HL-60/S4 (cell line): ENCODE measurements around the gene GNLY.
"Not testable (repeated sequence)": the region's sequence is repeated elsewhere in the genome, so short reads cannot be mapped to it uniquely, and the experiment has no call there.

Experiments used
- in situ Hi-C: fragments of 300-500 bp; cut with MboI; formaldehyde crosslinking; loops from 2 replicates; pipeline ENCODE4 v1.14.3; 2022; ENCODE audit warnings: low sequenced_read_pairs

GNLY gene

GRCh38 chr2:85694052-85695025, at the start of gene GNLY:
Gene GNLY, plus strand, starts transcription at chr2:85694358. Its CDS starts 61 bp downstream, at chr2:85694419.
- in situ Hi-C loops: no loop called here

DNA sequence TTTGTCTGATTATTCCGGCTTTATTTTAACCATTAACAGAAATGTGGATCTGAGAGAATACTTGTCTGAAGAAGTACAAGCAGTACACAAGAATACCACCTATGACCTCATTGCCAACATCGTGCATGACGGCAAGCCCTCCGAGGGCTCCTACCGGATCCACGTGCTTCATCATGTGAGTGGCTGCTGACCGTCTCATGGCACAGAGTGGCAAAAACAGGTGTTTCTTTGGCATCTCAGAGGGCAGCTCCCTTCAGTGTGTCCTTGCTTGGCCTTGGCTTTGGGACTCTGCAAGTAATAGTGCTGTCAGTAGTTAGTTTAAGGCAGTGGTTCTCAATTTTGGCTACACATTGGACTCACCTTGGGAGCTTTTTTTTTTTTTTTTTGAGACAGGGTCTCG, 49.2 kb upstream of the GNLY start:
- in situ Hi-C loops: no loop called here

GRCh38 chr2:85646166-85646565, 48.0 kb upstream of the GNLY start:
- in situ Hi-C loops: no loop called here

DNA sequence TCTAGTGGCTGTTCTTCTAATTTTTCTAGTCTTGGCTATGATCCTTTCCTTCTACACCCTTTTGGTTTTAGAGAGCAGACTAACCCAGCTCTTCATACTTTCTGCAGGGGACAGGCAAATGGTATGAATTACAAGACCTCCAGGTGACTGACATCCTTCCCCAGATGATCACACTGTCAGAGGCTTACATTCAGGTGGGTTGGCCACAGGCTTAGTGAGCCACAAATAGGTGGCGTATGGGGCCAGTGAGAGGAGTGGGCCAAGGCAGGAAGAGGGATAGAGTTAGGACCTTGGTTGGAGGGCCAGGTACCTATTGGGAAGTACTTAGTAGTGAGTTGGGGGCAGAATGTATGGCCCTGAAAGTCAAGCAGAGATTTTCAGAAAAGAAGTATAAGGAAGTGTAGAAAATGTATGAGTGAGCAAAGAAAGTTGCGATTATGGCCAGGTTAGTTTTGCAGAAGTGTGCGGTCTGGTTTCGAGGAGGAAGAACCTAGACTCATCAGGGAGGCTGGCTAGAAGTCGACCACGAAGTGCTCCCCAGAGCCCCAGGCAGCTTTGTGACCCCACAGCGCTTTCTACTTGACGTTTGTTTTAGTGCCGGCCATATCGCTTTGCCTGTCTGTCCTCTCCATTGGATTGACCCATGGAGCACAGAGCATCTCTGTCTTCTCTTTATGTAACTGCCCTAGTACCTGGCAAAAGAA, 46.2 kb upstream of the GNLY start:
- in situ Hi-C loops: no loop called here

DNA sequence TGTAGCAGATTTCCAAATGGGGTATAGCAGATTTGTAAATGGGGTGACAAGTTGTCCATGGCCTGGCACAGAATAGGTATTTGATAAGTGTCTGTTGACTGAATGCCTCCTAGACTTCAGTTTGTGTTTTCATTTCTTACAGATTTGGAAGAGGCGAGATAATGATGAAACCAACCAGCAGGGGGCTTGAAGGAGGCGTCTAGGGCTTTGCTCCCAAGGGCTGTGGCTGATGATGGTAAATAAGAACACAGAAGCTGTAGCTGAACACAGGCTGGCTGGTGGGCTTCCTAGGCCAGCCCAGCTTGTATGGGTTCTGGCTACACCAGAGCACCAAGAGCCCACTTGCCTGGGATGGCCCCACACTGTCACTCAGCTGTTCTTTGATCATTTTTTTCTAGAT, 45.5 kb upstream of the GNLY start:
- in situ Hi-C loops: no loop called here

- in situ Hi-C loops: loop anchor here (10.0 kb wide), 1 partner anchor 165 kb away; no protein-coding TSS in a partner anchor
Measured at GRCh38 chr2:85649201-85650190, 44.7 kb upstream of the GNLY start.

DNA sequence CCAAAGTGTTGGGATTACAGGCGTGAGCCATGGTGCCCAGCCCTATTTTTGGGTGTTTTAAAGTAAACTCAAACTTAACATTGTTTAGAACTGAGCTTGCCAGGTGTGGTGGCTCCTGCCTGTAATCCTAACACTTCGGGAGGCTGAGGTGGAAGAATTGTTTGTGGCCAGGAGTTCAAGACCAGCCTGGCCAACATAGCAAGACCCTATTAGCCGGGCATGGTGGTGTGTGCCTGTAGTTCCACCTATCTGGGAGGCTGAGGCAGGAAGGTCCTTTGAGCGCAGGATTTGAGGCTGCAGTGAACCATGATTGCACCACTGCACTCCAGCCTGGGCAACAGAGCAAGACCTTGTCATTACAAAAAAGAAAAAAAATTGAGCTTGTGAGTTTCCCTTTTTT, 43.7 kb upstream of the GNLY start:
- in situ Hi-C loops: loop anchor here (10.0 kb wide), 1 partner anchor 164 kb away; no protein-coding TSS in a partner anchor

- in situ Hi-C loops: loop anchor here (10.0 kb wide), 1 partner anchor 164 kb away; no protein-coding TSS in a partner anchor
Measured at GRCh38 chr2:85651097-85651496, 43.1 kb upstream of the GNLY start.

GRCh38 chr2:85652056-85652455, 42.1 kb upstream of the GNLY start:
- in situ Hi-C loops: loop anchor here (10.0 kb wide), 1 partner anchor 163 kb away; no protein-coding TSS in a partner anchor

DNA sequence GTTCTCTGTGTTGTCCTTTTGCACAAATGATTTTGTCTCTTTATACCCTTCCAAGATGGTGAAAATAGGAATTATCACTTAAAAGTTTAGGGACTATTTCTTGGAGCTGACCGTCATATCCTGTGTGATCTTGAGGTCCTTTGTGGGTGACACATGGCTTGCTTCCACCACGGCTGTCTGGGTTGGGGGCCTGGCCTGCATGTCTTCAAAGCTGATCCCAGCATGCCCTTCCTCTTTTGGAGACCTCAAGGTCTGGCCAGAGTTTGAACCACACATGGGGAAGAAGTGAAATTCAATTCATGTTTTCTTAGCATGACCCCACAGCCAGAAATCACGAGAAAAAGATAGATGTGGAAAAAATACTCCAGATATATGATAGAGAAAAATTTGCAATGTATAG, 40.2 kb upstream of the GNLY start:
- in situ Hi-C loops: loop anchor here (10.0 kb wide), 1 partner anchor 161 kb away; no protein-coding TSS in a partner anchor

- in situ Hi-C loops: loop anchor here (10.0 kb wide), 1 partner anchor 159 kb away; no protein-coding TSS in a partner anchor
Measured at GRCh38 chr2:85655961-85656417, 38.2 kb upstream of the GNLY start.

GRCh38 chr2:85656468-85656867, 37.7 kb upstream of the GNLY start:
- in situ Hi-C loops: loop anchor here (10.0 kb wide), 1 partner anchor 158 kb away; no protein-coding TSS in a partner anchor

- in situ Hi-C loops: loop anchor here (10.0 kb wide), 1 partner anchor 157 kb away; no protein-coding TSS in a partner anchor
Measured at GRCh38 chr2:85657399-85657798, 36.8 kb upstream of the GNLY start.

- in situ Hi-C loops: loop anchor here (10.0 kb wide), 1 partner anchor 155 kb away; no protein-coding TSS in a partner anchor
Measured at GRCh38 chr2:85659324-85659981, 34.7 kb upstream of the GNLY start.

- in situ Hi-C loops: not testable (repeated sequence)
Measured at GRCh38 chr2:85660301-85660700, 33.9 kb upstream of the GNLY start.

DNA sequence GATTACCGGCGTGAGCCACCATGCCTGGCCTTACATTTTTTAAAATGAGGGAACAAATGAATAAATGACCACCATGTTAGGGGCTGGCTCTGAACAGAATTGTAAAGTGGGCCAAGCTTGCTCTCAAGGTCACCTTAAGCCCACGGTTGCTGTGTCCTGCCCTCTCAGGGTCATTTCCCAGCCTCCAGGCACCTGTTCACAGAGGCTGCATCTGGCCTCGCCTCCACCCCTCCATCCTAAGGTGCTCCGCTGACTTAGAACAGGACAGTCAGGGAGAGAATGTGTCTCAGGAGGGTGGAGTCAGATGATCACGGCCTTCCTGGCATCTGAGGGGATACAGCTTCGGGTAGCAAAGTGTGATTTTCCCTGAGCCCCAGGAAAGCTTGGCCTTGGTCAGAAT, 33.4 kb upstream of the GNLY start:
- in situ Hi-C loops: no loop called here

GRCh38 chr2:85661139-85661858, 32.9 kb upstream of the GNLY start:
- in situ Hi-C loops: no loop called here

GRCh38 chr2:85662899-85663593, 31.1 kb upstream of the GNLY start:
- in situ Hi-C loops: no loop called here
